ENCODE measurements around the gene PRR30. TPM values are rescaled to one million over a fixed set of nuclear protein-coding genes. Genes with fewer than 3 reads are reported as not detected.

Gene PRR30
- total and polyA plus RNA-seq, 2 of the 4 experiments (the other 2 are of a cell fraction) = not detected

DNA sequence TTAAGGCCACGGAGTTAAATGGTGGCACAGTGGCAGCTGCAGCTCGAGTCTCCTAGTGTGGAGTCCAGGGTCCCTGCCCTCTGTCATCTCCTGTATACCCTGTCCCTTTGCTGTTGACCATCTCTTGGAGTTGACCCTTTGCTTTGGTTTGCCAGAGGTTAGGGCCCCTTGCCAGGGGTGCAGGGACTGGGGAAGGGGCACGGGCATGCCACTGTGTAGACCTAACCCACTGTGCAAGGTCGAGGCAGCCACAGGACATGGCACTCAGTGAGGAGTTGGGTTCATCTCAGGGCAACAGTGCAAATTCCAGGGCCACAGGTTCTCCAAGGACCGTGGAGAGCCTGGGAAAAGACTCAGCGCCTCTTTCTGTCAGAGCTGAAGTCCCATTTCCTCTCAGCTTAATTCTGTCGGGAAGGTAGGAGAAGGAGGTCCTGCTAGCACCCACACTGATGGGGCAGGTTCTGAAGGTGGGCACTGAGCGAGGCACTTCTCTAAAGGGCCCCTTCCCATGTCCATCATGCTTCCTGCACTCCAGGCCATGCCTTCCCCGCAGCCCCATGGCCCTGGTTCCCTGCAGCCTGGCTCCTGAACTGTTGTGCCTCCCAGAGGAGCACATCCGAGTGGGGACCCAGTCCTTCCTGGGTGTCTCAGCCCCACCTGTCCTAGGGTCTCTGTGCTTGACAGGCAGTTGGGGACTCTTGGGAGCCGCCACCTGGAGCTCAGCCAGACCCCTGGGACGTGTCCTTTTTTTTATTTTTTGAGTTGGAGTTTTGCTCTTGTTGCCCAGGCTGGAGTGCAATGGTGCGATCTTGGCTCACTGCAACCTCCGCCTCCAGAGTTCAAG lies 49.9 kb downstream of the PRR30 start:
- CTCF ChIA-PET = interaction anchor here (0.6 to 1.1 kb wide), 4 partner anchors 8 to 243 kb away, joined by 3 read pairs; partner anchors contain the start of gene AGBL5
- no peak overlapping the region for H2AFZ ChIP-seq (replicated peaks; ENCODE audit: low read length, poor library complexity)
- H3K36me3 ChIP-seq (ENCODE audit: control insufficient read depth, insufficient read depth, low read length) = peaks cover 4% of the 10 kb centered on the region; the same call in 1 of the 2 replicates
- H4K8ac ChIP-seq (ENCODE audit: low read depth in 2 of 2, low read length in 2 of 2) = no peak overlapping the region
- BruUV-seq (replicated peaks) = no TSS peak
- WGBS, 2 experiments (ENCODE audit: extremely low coverage in 2 of 2, insufficient read length in 1 of 2) = 79% methylated on average over 7 of the region's 14 CpGs; no CpG with 5 or more reads in 1 of the 2 experiments
- no peak overlapping the region for H2BK15ac ChIP-seq (ENCODE audit: low read depth, low read length)
- H2AK9ac ChIP-seq (replicated peaks; ENCODE audit: low read depth, low read length, poor library complexity) = no peak overlapping the region
- no peak overlapping the region for H3K4me3 ChIP-seq (ENCODE audit: insufficient read depth, low read depth, low read length)
- H3K27me3 ChIP-seq (ENCODE audit: control insufficient read depth, insufficient read depth, low read length) = no peaks in the 10 kb centered on the region
- intact Hi-C loops (cut with micrococcal nuclease) = loop anchor here (5.0 kb wide), 1 partner anchor 242 kb away; the partner anchor contains the start of gene DPYSL5
- peaks cover 6% of the 10 kb centered on the region for H3K4me1 ChIP-seq (ENCODE audit: control insufficient read depth, insufficient read depth, low read length)
- no peak overlapping the region for H3K14ac ChIP-seq (replicated peaks; ENCODE audit: low read depth, low read length)
- POLR2A ChIA-PET (ENCODE audit: unreplicated experiment) = no interaction called here
- H4K91ac ChIP-seq (ENCODE audit: insufficient read depth, low read depth, low read length) = no peak overlapping the region
- H3K9me3 ChIP-seq (ENCODE audit: control insufficient read depth, insufficient read depth, low read length) = no peaks in the 10 kb centered on the region
- no peak overlapping the region for H3K4me2 ChIP-seq (ENCODE audit: low read depth, low read length)
- H3K18ac ChIP-seq (ENCODE audit: low read depth, low read length) = no peak overlapping the region
- ATAC-seq (ENCODE audit: low read depth) (no peak), DNase-seq (no peak)
- no peak overlapping the region for H2BK20ac ChIP-seq (ENCODE audit: low read depth, low read length)
- H3K9me1 ChIP-seq (ENCODE audit: insufficient read depth, low read length) = no peaks in the 10 kb centered on the region; the same call in 1 of the 2 replicates
- H4K5ac ChIP-seq (ENCODE audit: low read depth, low read length) = no peak overlapping the region
- H3K4ac ChIP-seq (ENCODE audit: low read depth, low read length) = no peak overlapping the region
- H2BK5ac ChIP-seq (ENCODE audit: low read depth, low read length, poor library complexity, severe bottlenecking) = no peak overlapping the region
- H2BK120ac ChIP-seq (ENCODE audit: low read depth, low read length) = no peak overlapping the region
- no peak overlapping the region for H3K56ac ChIP-seq (ENCODE audit: extremely low read depth, insufficient read depth, low read length)
- H3K9ac ChIP-seq (ENCODE audit: low read depth, low read length) = no peak overlapping the region
- no peaks in the 10 kb centered on the region; the same call in 1 of the 2 replicates for H4K20me1 ChIP-seq (ENCODE audit: insufficient read depth, low read length)
- peaks cover 0 to 7% of the 10 kb centered on the region in 2 experiments; a peak in 1 of 4 replicates for H3K79me1 ChIP-seq (ENCODE audit: low read depth in 1 of 2, low read length in 2 of 2)
- no peak overlapping the region for H3K23ac ChIP-seq (ENCODE audit: low read depth, low read length)
- in situ Hi-C loops (cut with MboI; ENCODE audit: low sequenced_read_pairs) = no loop called here
- dilution Hi-C loops (cut with HindIII; ENCODE audit: low sequenced_read_pairs, unreplicated experiment) = no loop called here
- H3K27ac ChIP-seq (ENCODE audit: insufficient read depth, low read length) = no peak overlapping the region
- no peak overlapping the region for H2AK5ac ChIP-seq (ENCODE audit: low read depth, low read length)
- TF ChIP-seq MAFK (IDR thresholded peaks at IDR 0.05; ENCODE audit: low read depth, low read length) (no peak), RAD21 (IDR thresholded peaks at IDR 0.05; ENCODE audit: low read length) (no peak), BHLHE40 (IDR thresholded peaks at IDR 0.05; ENCODE audit: low read depth, low read length) (no peak), RFX5 (IDR thresholded peaks at IDR 0.05; ENCODE audit: low read depth, low read length) (no peak), CHD1 (IDR thresholded peaks at IDR 0.05; ENCODE audit: low read depth, low read length) (no peak), CTCF (conservative IDR thresholded peaks at IDR 0.05; ENCODE audit: low read depth, low read length) (no peak), RCOR1 (IDR thresholded peaks at IDR 0.05; ENCODE audit: insufficient replicate concordance, low read length) (no peak), SMC3 (IDR thresholded peaks at IDR 0.05; ENCODE audit: low read depth, low read length) (no peak), NFE2L2 (IDR thresholded peaks at IDR 0.05; ENCODE audit: low read depth, low read length) (no peak), MAZ (IDR thresholded peaks at IDR 0.05; ENCODE audit: borderline replicate concordance, low read depth, low read length) (no peak), MXI1 (IDR thresholded peaks at IDR 0.05; ENCODE audit: borderline replicate concordance, low read depth, low read length) (no peak), POLR2A (IDR thresholded peaks at IDR 0.05; ENCODE audit: low read depth, low read length) (no peak)
- TF ChIP-seq, protein P1, sequence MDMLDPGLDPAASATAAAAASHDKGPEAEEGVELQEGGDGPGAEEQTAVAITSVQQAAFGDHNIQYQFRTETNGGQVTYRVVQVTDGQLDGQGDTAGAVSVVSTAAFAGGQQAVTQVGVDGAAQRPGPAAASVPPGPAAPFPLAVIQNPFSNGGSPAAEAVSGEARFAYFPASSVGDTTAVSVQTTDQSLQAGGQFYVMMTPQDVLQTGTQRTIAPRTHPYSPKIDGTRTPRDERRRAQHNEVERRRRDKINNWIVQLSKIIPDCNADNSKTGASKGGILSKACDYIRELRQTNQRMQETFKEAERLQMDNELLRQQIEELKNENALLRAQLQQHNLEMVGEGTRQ (IDR thresholded peaks at IDR 0.05; ENCODE audit: low read depth, low read length) = no peak
- TF ChIP-seq, protein P2, sequence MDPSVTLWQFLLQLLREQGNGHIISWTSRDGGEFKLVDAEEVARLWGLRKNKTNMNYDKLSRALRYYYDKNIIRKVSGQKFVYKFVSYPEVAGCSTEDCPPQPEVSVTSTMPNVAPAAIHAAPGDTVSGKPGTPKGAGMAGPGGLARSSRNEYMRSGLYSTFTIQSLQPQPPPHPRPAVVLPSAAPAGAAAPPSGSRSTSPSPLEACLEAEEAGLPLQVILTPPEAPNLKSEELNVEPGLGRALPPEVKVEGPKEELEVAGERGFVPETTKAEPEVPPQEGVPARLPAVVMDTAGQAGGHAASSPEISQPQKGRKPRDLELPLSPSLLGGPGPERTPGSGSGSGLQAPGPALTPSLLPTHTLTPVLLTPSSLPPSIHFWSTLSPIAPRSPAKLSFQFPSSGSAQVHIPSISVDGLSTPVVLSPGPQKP (IDR thresholded peaks at IDR 0.05; ENCODE audit: borderline replicate concordance, low read depth, low read length) = no peak

Data from IMR-90 (cell line).